ENCODE results near the gene GOT2.
A peak's percentile ranks its signal among the peaks of the same experiment; 100 is the strongest.
"Not testable (repeated sequence)": the region's sequence is repeated elsewhere in the genome, so short reads cannot be mapped to it uniquely, and the experiment has no call there.

The GOT2 gene

GRCh38 chr16:58733671-58734458, at the start of gene GOT2:
GOT2 (minus strand) TSS chr16:58734316; CDS start chr16:58734228, 88 bp downstream.
- peak; percentile 67 to 98 (median 82) for DNase-seq
- intact Hi-C loops (cut with DNase I) = loop anchor here (5.0 kb wide), 2 partner anchors 47 to 102 kb away; no protein-coding TSS in a partner anchor

DNA sequence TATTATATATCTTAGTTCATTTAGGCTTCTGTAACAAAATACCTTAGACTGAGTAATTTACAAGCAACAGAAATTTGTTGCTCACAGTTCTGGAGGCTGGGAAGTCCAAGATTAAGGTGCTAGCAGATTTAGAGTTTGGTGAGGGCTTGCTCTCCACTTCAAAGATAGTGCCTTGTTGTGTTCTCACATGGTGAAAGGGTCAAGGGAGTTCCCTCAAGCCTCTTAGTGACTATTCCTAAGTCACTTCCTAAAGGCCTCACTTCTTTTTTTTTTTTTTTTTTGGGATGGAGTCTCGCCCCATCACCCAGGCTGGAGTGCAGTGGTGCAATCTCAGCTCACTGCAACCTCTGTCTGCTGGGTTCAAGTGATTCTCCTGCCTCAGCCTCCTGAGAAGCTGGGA, 45.2 kb upstream of the GOT2 start:
- DNase-seq; intact Hi-C loops (cut with DNase I): not testable (repeated sequence)

- DNase-seq = no peak
- intact Hi-C loops (cut with DNase I) = no loop called here
These were observed 39.8 kb upstream of the GOT2 start for GRCh38 chr16:58773870-58774269.

- intact Hi-C loops (cut with DNase I) = no loop called here
- no peak for DNase-seq
These were observed 34.0 kb upstream of the GOT2 start for GRCh38 chr16:58768145-58768544.

- intact Hi-C loops (cut with DNase I) = no loop called here
- no peak for DNase-seq
These were observed 33.5 kb upstream of the GOT2 start for GRCh38 chr16:58767581-58767980.

DNA sequence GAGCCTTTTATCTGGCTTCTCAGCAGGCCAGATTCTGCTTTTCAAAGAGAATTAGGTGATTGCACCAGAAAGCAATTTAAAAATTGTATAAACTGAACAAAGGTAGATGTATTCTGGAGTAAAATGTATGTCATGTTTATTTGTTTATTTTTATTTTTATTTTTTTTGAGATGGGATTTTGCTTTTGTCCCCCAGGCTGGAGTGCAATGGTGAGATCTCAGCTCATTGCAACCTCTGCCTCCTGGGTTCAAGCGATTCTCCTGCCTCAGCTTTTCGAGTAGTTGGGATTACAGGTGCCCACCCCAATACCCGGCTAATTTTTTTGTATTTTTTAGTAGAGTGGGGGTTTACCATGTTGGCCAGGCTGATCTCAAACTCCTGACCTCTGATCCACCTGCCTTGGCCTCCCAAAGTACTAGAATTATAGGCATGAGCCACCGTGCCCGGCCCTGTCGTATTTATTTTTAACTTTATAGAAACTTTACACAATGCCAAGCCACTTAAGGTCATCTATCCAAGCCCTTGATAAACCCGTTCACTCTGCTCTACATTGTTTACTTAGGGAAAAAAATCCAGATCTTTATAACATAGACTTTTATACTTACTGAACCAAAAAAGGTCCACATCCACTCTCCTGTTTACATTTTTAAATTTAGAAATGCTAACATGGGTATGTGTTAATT, 22.7 kb upstream of the GOT2 start:
- no peak for DNase-seq
- intact Hi-C loops (cut with DNase I) = loop anchor here (1.0 to 10.0 kb wide), 3 partner anchors 78 to 422 kb away; no protein-coding TSS in a partner anchor

DNA sequence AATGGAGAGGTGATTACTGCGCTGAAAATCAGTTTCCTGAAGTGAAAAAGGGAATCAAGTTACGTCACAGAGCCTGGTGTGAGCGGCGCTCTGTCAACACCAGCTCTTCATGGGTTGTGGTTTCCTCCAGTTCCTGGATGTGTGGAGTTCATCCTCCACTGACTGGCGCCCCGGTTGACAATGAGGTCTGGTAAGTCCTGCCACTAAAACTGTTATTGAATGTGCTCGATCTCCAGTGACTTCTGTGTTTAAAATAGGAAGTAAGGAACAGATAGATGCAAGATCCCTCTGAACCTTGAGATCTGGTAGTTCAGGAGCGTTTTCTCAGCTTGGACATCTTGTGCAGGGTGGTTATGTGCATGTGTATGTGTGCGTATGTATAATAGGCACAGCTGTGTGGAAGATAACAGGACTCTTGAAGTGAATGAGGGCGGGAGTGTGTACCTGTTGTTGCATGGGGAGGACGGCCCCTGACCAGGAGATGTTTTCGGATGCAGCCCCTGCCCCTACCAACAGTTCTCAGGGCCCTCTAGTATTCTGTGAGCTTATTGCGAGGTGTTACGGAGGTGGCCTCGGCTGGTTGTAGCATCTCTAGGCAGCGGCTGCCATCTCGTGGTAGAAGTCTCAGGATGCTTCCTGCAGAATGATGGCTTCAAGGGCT, 22.0 kb upstream of the GOT2 start:
- DNase-seq = peak; percentile 63 to 96 (median 81)
- intact Hi-C loops (cut with DNase I) = loop anchor here (1.0 to 10.0 kb wide), 3 partner anchors 78 to 421 kb away; no protein-coding TSS in a partner anchor

DNA sequence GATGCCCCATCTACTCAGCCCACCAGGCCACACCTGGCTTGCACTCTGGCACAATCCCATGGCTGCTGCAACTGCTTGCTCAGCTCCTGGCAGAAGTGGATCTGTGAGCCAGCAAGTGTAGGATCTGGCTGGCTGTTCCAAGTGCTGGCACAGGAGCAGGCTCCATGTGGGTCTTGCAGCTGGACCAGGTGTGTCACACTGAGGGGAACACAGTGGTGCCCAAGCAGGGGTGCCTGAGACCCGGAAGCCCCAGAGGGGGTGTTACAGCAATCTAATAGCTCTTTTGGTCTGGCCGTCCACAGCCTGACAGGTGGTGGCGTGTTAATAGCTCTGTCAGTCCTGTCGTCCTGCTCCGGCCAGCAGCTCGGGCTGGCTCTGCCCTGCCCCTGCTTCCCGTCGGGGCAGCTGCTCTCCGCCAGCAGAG, 19.6 kb upstream of the GOT2 start:
- intact Hi-C loops (cut with DNase I) = loop anchor here (10.0 kb wide), 1 partner anchor 419 kb away; no protein-coding TSS in a partner anchor
- peak in 1 of 10 donors; percentile 71 for DNase-seq

- no peak for DNase-seq
- intact Hi-C loops (cut with DNase I) = no loop called here
These were observed 10.4 kb upstream of the GOT2 start for GRCh38 chr16:58744497-58744896.

GRCh38 chr16:58741976-58742375, 7.9 kb upstream of the GOT2 start:
- intact Hi-C loops (cut with DNase I) = no loop called here
- DNase-seq = no peak

- no peak for DNase-seq
- intact Hi-C loops (cut with DNase I) = no loop called here
These were observed 7.0 kb upstream of the GOT2 start for GRCh38 chr16:58741166-58741565.

DNA sequence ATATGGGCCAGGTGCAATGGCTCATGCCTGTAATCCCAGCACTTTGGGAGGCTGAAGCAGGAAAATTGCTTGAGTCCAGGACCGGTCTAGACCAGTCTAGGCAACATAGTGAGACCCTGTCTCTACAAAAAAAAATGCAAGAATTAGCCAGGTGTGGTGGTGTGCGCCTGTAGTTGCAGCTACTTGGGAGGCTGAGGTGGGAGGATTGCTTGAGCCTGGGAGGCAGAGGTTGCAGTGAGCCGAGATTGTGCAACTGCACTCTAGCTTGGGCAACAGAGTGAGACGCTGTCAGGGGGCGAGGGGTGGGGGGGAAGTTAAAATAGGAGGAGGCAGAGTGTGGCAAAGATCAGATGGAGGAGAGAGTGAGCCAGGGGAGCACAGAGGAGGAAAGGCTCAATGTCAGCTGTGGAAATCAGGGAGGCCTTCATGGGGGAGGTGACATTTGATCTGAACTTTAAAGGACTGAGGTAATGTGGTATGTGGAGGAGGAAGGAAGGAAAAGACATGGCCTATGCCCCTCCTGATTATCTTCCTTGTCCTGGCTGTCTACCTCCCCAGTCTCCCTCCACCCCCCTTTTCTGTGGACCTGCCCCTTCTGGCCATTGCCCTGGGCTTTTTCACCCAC, 4.7 kb upstream of the GOT2 start:
- intact Hi-C loops (cut with DNase I) = no loop called here
- no peak for DNase-seq

- intact Hi-C loops (cut with DNase I); DNase-seq: not testable (repeated sequence)
These were observed 2.2 kb upstream of the GOT2 start for GRCh38 chr16:58736341-58736740.

DNA sequence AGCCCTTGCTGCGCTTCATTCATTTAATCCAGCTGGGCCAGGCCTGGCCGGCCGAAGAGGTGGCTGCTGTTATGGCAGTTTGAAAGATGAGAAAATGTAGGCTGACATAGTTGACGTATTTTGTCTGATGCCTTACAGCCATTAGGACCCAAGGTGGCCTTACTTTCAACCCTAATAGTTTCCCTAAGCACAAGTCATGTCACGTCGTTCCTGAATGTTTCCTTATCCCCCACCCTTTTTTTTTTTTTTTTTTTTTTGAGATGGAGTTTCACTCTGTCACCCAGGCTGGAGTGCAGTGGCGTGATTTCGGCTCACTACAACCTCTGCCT, 307 bp upstream of the GOT2 start:
- no peak for DNase-seq
- intact Hi-C loops (cut with DNase I) = loop anchor here (5.0 kb wide), 2 partner anchors 47 to 102 kb away; no protein-coding TSS in a partner anchor

DNA sequence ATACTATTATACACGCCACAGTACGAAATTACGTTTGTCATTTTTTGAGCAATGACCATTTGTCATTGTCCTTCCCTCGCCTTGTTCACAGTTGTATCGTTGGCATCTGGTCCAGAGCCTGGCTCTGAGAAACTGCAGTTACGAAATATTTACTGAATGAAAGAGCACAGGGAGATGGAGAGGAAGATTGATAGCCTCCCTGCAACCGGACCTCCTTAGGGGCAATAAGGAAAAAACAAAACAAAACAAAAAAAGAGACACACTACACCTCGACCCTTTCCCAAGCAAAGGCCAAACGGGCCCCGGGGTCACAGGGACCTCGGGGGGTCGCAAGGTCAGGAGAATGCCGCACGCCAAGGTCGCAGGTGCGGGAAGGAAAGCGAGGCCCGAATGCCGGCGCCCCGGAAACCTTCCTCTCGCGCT, 857 bp downstream of the GOT2 start:
- intact Hi-C loops (cut with DNase I) = loop anchor here (5.0 kb wide), 2 partner anchors 46 to 101 kb away; no protein-coding TSS in a partner anchor
- DNase-seq = peak in 2 of 10 donors; percentile 12 to 83

DNA sequence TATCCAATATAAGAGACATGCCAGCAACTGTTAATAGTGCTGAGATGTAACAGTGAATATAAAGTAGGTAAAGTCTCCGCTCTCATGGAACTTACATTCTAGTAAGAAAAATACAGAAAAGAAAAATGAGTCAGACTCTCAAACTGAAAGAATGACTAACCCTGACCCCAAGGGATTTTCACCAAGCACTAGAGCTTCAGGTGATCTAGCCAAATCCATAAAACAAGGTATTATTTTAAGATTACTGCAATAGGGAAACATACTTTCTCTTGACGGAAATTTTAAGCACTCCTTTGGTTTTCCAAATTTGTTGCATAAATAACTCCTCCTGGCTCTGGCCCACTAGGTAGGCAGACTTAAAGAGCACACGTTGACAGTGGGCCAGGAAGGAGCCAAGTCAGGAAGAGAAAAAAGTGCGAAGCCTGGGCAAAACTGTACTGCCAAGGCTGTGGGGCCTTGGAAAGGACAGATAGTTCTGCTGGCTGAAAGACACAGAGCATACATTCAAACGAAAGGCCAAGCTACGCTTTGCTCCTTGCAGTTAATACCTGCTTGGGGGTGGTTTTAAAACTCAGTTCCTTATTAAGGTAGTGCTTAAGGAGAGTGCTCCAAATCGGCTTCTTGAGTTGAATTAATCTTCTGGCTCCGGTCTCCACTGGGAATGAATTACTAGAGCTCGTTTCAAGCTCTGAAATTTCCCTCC, 1.4 kb downstream of the GOT2 start:
- intact Hi-C loops (cut with DNase I) = loop anchor here (5.0 kb wide), 2 partner anchors 45 to 100 kb away; no protein-coding TSS in a partner anchor
- no peak for DNase-seq

DNA sequence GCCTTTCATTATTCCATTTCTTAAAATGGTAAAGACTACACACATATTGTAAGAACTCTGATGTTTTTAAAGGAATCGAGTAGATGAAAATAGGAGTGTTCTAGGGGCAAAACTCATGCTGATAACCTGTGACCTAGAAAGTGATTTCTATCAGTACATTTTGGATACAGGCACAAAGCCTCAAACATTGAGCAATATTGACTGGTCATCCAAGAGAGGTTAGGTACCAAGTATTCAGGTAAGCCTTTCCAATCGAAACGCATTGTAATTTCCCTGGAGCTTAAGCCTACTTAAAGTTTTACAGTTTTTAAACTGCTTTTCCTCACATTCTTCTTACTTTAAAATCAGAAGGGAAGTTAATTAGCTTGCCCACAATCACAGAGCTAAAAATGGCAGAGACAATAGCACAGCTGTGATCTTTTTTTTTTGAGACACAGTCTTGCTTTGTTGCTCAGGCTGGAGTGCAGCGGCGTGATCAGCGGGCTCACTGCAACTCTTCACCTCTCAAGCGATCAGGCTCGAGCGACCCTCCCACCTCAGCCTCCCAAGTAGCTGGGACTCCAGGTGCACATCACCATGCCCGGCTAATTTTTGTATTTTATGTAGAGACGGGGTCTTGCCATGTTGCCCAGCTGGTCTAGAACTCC, 3.3 kb downstream of the GOT2 start:
- intact Hi-C loops (cut with DNase I) = loop anchor here (5.0 kb wide), 2 partner anchors 44 to 99 kb away; no protein-coding TSS in a partner anchor
- DNase-seq = peak in 2 of 10 donors; percentile 36 to 84

- DNase-seq = no peak
- intact Hi-C loops (cut with DNase I) = no loop called here
These were observed 6.1 kb downstream of the GOT2 start for GRCh38 chr16:58727796-58728568.

Data from posterior cingulate gyrus (tissue), 11 donors.